IMR-90 (cell line): ENCODE results near the gene FZD7. TPM values are rescaled to one million over a fixed set of nuclear protein-coding genes. Genes with fewer than 3 reads are reported as not detected.

Experiments
- ATAC-seq: fragments of 200-7000 bp; cut with Tn5 transposase; 2 replicates; pipeline ENCODE4 v1.9.1; 2020; ENCODE audit warnings: low read depth, mild to moderate bottlenecking, moderate library complexity
- BruUV-seq: library from RNA; stranded (reverse); fragments of 400-500 nt; replicated peaks from 2 replicates; lab custom pipeline; 2021; lab: Mats Ljungman, UMichigan
- CTCF ChIA-PET: fragments of 300-600 bp; formaldehyde crosslinking; extraction: SDS; loops from one replicate; lab custom pipeline; 2021; ENCODE audit warnings: antibody characterized with exemption; lab: Yijun Ruan, JAX
- POLR2A ChIA-PET: fragments of 300-600 bp; sonication (Branson Sonifier 250); formaldehyde crosslinking; loops from one replicate; lab custom pipeline; 2022; ENCODE audit warnings: antibody characterized with exemption; ENCODE audit not compliant: unreplicated experiment; lab: Charles Lee
- DNase-seq: peaks from one replicate; pipeline ENCODE4 v3.0.0; 2013
- H2AFZ ChIP-seq: replicated peaks from 2 replicates; pipeline ENCODE3; 2013; ENCODE audit warnings: low read length, mild to moderate bottlenecking; ENCODE audit not compliant: poor library complexity
- H2AK5ac ChIP-seq: 2 replicates; pipeline ENCODE4 v1.6.1; 2013; ENCODE audit warnings: low read depth, low read length, inconsistent platforms
- H2AK9ac ChIP-seq: replicated peaks from 2 replicates; pipeline ENCODE3; 2013; ENCODE audit warnings: mild to moderate bottlenecking, low read depth, low read length, moderate library complexity; ENCODE audit not compliant: poor library complexity
- H2BK120ac ChIP-seq: 2 replicates; pipeline ENCODE4 v1.6.1; 2013; ENCODE audit warnings: low read depth, low read length, inconsistent platforms
- H2BK15ac ChIP-seq: 3 replicates; pipeline ENCODE4 v1.6.1; 2013; ENCODE audit warnings: low read depth, low read length, inconsistent platforms
- H2BK20ac ChIP-seq: 2 replicates; pipeline ENCODE4 v1.6.1; 2013; ENCODE audit warnings: low read depth, mild to moderate bottlenecking, inconsistent platforms, low read length, moderate library complexity
- H2BK5ac ChIP-seq: 2 replicates; pipeline ENCODE4 v1.6.1; 2013; ENCODE audit warnings: mild to moderate bottlenecking, low read depth, low read length, inconsistent platforms; ENCODE audit not compliant: poor library complexity, severe bottlenecking
- H3K14ac ChIP-seq: replicated peaks from 2 replicates; pipeline ENCODE4 v1.6.1; 2013; ENCODE audit warnings: low read depth, low read length, inconsistent platforms
- H3K18ac ChIP-seq: 2 replicates; pipeline ENCODE4 v1.6.1; 2013; ENCODE audit warnings: low read depth, low read length, control low read depth
- H3K23ac ChIP-seq: 2 replicates; pipeline ENCODE4 v1.6.1; 2013; ENCODE audit warnings: low read depth, low read length, inconsistent platforms
- H3K27ac ChIP-seq: 2 replicates; pipeline ENCODE4 v1.5.1; 2013; ENCODE audit warnings: mild to moderate bottlenecking, control low read depth, low read length; ENCODE audit not compliant: insufficient read depth
- H3K27me3 ChIP-seq: 2 replicates; pipeline ENCODE4 v1.6.1; 2013; ENCODE audit warnings: low read length; ENCODE audit not compliant: control insufficient read depth, insufficient read depth
- H3K36me3 ChIP-seq: 2 replicates; pipeline ENCODE4 v1.6.1; 2013; ENCODE audit warnings: low read length, mixed read lengths; ENCODE audit not compliant: control insufficient read depth, insufficient read depth
- H3K4ac ChIP-seq: 2 replicates; pipeline ENCODE4 v1.6.1; 2013; ENCODE audit warnings: low read depth, low read length, inconsistent platforms
- H3K4me1 ChIP-seq: 2 replicates; pipeline ENCODE4 v1.6.1; 2013; ENCODE audit warnings: low read length, mixed read lengths; ENCODE audit not compliant: control insufficient read depth, insufficient read depth
- H3K4me2 ChIP-seq: 2 replicates; pipeline ENCODE4 v1.6.1; 2013; ENCODE audit warnings: low read depth, mild to moderate bottlenecking, control low read depth, low read length, moderate library complexity
- H3K4me3 ChIP-seq: 2 replicates; pipeline ENCODE4 v1.5.1; 2013; ENCODE audit warnings: low read depth, mild to moderate bottlenecking, control low read depth, low read length, moderate library complexity; ENCODE audit not compliant: insufficient read depth
- H3K56ac ChIP-seq: 2 replicates; pipeline ENCODE4 v1.6.1; 2013; ENCODE audit warnings: low read length, inconsistent platforms; ENCODE audit not compliant: insufficient read depth; ENCODE audit errors: extremely low read depth
- H3K79me1 ChIP-seq, 2 experiments: 2 replicates each; pipeline ENCODE4 v1.6.1; 2013; ENCODE audit warnings: low read length in 2 of 2, inconsistent platforms in 1 of 2, low read depth in 1 of 2
- H3K9ac ChIP-seq: 2 replicates; pipeline ENCODE4 v1.6.1; 2013; ENCODE audit warnings: low read depth, low read length, control low read depth
- H3K9me1 ChIP-seq: 2 replicates; pipeline ENCODE4 v1.6.1; 2013; ENCODE audit warnings: low read length, inconsistent platforms; ENCODE audit not compliant: insufficient read depth
- H3K9me3 ChIP-seq: 2 replicates; pipeline ENCODE4 v1.6.1; 2013; ENCODE audit warnings: low read length; ENCODE audit not compliant: control insufficient read depth, insufficient read depth
- H4K20me1 ChIP-seq: 2 replicates; pipeline ENCODE4 v1.6.1; 2013; ENCODE audit warnings: low read length, inconsistent platforms; ENCODE audit not compliant: insufficient read depth
- H4K5ac ChIP-seq: 2 replicates; pipeline ENCODE4 v1.6.1; 2013; ENCODE audit warnings: mild to moderate bottlenecking, low read depth, low read length, control low read depth
- H4K8ac ChIP-seq, 2 experiments: 2 replicates each; pipeline ENCODE4 v1.6.1; 2013; ENCODE audit warnings: low read depth in 2 of 2, low read length in 2 of 2, control low read depth in 1 of 2, inconsistent platforms in 1 of 2
- H4K91ac ChIP-seq: 2 replicates; pipeline ENCODE4 v1.6.1; 2013; ENCODE audit warnings: low read depth, low read length, inconsistent platforms; ENCODE audit not compliant: insufficient read depth
- BHLHE40 ChIP-seq: fragments of 150-350 bp; IDR thresholded peaks from 2 replicates; pipeline ENCODE4 v1.6.1; 2016; ENCODE audit warnings: mild to moderate bottlenecking, low read depth, low read length
- CEBPB ChIP-seq: IDR thresholded peaks from 2 replicates; pipeline ENCODE4 v1.6.1; 2012; ENCODE audit warnings: low read depth, low read length, improper control_type of control experiment
- CHD1 ChIP-seq: IDR thresholded peaks from 2 replicates; pipeline ENCODE4 v1.6.1; 2012; ENCODE audit warnings: low read depth, low read length, improper control_type of control experiment
- ELK1 ChIP-seq: fragments of 150-350 bp; IDR thresholded peaks from 2 replicates; pipeline ENCODE4 v1.6.1; 2016; ENCODE audit warnings: low read depth, mild to moderate bottlenecking, low read length, moderate library complexity, borderline replicate concordance
- FOS ChIP-seq: fragments of 150-350 bp; IDR thresholded peaks from 2 replicates; pipeline ENCODE4 v1.6.1; 2016; ENCODE audit warnings: low read depth, low read length
- MAFK ChIP-seq: IDR thresholded peaks from 2 replicates; pipeline ENCODE4 v1.6.1; 2012; ENCODE audit warnings: low read depth, low read length, improper control_type of control experiment
- MAZ ChIP-seq: IDR thresholded peaks from 2 replicates; pipeline ENCODE4 v1.6.1; 2012; ENCODE audit warnings: low read depth, mild to moderate bottlenecking, low read length, improper control_type of control experiment, moderate library complexity, borderline replicate concordance
- MXI1 ChIP-seq: IDR thresholded peaks from 2 replicates; pipeline ENCODE4 v1.6.1; 2012; ENCODE audit warnings: low read depth, mild to moderate bottlenecking, low read length, moderate library complexity, borderline replicate concordance
- NFE2L2 ChIP-seq: fragments of 150-350 bp; IDR thresholded peaks from 2 replicates; pipeline ENCODE4 v1.6.1; 2016; ENCODE audit warnings: low read depth, mild to moderate bottlenecking, low read length
- POLR2A ChIP-seq: IDR thresholded peaks from 2 replicates; pipeline ENCODE4 v1.6.1; 2012; ENCODE audit warnings: mild to moderate bottlenecking, low read depth, low read length
- RAD21 ChIP-seq: IDR thresholded peaks from 2 replicates; pipeline ENCODE4 v1.6.1; 2012; ENCODE audit warnings: low read length, improper control_type of control experiment
- RCOR1 ChIP-seq: IDR thresholded peaks from 2 replicates; pipeline ENCODE4 v1.6.1; 2012; ENCODE audit warnings: mild to moderate bottlenecking, low read length, improper control_type of control experiment; ENCODE audit not compliant: insufficient replicate concordance
- RFX5 ChIP-seq: IDR thresholded peaks from 2 replicates; pipeline ENCODE4 v1.8.0; 2012; ENCODE audit warnings: low read depth, mild to moderate bottlenecking, low read length, moderate library complexity
- SMC3 ChIP-seq: fragments of 150-350 bp; IDR thresholded peaks from 2 replicates; pipeline ENCODE4 v1.6.1; 2016; ENCODE audit warnings: low read depth, mild to moderate bottlenecking, antibody characterized with exemption, low read length, moderate library complexity
- USF2 ChIP-seq: fragments of 150-350 bp; IDR thresholded peaks from 2 replicates; pipeline ENCODE4 v1.6.1; 2017; ENCODE audit warnings: mild to moderate bottlenecking, antibody characterized with exemption, low read length, low read depth
- dilution Hi-C: fragments of 300-500 bp; cut with HindIII; formaldehyde crosslinking; loops from one replicate; pipeline ENCODE4 v1.14.3; 2018; ENCODE audit warnings: low sequenced_read_pairs; ENCODE audit not compliant: unreplicated experiment
- in situ Hi-C: fragments of 300-500 bp; cut with MboI; formaldehyde crosslinking; loops from 3 replicates; pipeline ENCODE4 v1.14.3; 2019; ENCODE audit warnings: low sequenced_read_pairs, inconsistent platforms, mixed read lengths
- intact Hi-C: fragments of 100-400 bp; cut with micrococcal nuclease; formaldehyde crosslinking; loops from 2 replicates; pipeline ENCODE4 v1.10.0; 2022
- polyA plus RNA-seq, 3 experiments: library from polyadenylated mRNA; depleted of rRNA; stranded (reverse); fragments of >200 nt; gene quantifications; 2 replicates each; pipeline ENCODE4 v1.2.3, GENCODE V29; 2012; ENCODE audit warnings: low replicate concordance in 1 of 3
- total RNA-seq: library from RNA; depleted of rRNA; stranded (reverse); fragments of >200 nt; gene quantifications from 2 replicates; pipeline ENCODE4 v1.2.3, GENCODE V29; 2012
- TF ChIP-seq, protein P1 (sequence below): conservative IDR thresholded peaks from 2 replicates; pipeline ENCODE4 v1.5.1; 2012; ENCODE audit warnings: mild to moderate bottlenecking, low read depth, low read length, improper control_type of control experiment

FZD7 gene
- total and polyA plus RNA-seq, 2 of the 4 experiments (the other 2 are of a cell fraction), result 62.4 to 90.9 TPM

DNA sequence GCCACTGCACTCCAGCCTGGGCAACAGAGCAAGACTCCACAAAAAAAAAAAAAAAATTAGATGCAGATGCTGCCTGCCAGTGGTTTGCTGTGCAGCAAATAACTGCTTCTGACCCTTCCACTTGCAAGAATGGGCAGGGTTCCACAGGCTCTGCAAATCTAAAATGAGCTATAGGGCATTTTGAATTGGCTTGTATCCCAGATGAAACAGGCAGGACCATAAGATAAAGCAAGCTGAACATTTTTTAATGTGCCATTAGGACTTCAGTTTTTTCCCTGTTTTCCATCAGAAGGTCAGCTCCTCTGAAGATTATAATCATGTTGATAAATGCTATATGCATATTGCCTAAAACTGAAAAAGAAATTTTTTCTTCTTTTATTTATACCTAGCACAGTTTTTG lies 15.7 kb upstream of the FZD7 start:
- H2AFZ ChIP-seq, result no peak overlapping the region
- H2BK15ac ChIP-seq, result no peak overlapping the region
- in situ Hi-C loops, result no loop called here
- H4K20me1 ChIP-seq, result no peaks in the 10 kb centered on the region
- no peak overlapping the region for H2BK120ac ChIP-seq
- H3K56ac ChIP-seq, result no peak overlapping the region
- no peak overlapping the region for H4K91ac ChIP-seq
- TF ChIP-seq, protein P1, sequence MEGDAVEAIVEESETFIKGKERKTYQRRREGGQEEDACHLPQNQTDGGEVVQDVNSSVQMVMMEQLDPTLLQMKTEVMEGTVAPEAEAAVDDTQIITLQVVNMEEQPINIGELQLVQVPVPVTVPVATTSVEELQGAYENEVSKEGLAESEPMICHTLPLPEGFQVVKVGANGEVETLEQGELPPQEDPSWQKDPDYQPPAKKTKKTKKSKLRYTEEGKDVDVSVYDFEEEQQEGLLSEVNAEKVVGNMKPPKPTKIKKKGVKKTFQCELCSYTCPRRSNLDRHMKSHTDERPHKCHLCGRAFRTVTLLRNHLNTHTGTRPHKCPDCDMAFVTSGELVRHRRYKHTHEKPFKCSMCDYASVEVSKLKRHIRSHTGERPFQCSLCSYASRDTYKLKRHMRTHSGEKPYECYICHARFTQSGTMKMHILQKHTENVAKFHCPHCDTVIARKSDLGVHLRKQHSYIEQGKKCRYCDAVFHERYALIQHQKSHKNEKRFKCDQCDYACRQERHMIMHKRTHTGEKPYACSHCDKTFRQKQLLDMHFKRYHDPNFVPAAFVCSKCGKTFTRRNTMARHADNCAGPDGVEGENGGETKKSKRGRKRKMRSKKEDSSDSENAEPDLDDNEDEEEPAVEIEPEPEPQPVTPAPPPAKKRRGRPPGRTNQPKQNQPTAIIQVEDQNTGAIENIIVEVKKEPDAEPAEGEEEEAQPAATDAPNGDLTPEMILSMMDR, result no peak
- no peak for TF ChIP-seq MAZ
- no peak for TF ChIP-seq BHLHE40
- no peak for TF ChIP-seq CEBPB
- TF ChIP-seq USF2, result no peak
- no peak for TF ChIP-seq RAD21
- TF ChIP-seq MAFK, result no peak
- TF ChIP-seq ELK1, result no peak
- TF ChIP-seq CHD1, result no peak
- no peak for TF ChIP-seq NFE2L2
- TF ChIP-seq RFX5, result no peak
- TF ChIP-seq MXI1, result no peak
- no peak for TF ChIP-seq SMC3
- no peak for TF ChIP-seq FOS
- TF ChIP-seq POLR2A, result no peak
- TF ChIP-seq RCOR1, result no peak
- no peak overlapping the region for H3K4ac ChIP-seq
- no peak overlapping the region for H2BK20ac ChIP-seq
- H3K9ac ChIP-seq, result no peak overlapping the region
- CTCF ChIA-PET, result interaction anchor here (0.7 to 1.1 kb wide), 2 partner anchors 13 to 71 kb away, joined by 3 read pairs; no protein-coding TSS in a partner anchor
- H3K9me3 ChIP-seq, result no peaks in the 10 kb centered on the region
- dilution Hi-C loops, result no loop called here
- H3K4me2 ChIP-seq, result no peak overlapping the region
- no peak overlapping the region for H3K18ac ChIP-seq
- H3K36me3 ChIP-seq, result no peaks in the 10 kb centered on the region
- H3K23ac ChIP-seq, result no peak overlapping the region
- H2BK5ac ChIP-seq, result no peak overlapping the region
- DNase-seq (no peak), ATAC-seq (no peak)
- H2AK9ac ChIP-seq, result no peak overlapping the region
- H3K4me3 ChIP-seq, result no peak overlapping the region
- no peak overlapping the region for H4K5ac ChIP-seq
- H3K27ac ChIP-seq, result no peak overlapping the region
- BruUV-seq, result no TSS peak
- POLR2A ChIA-PET, result no interaction called here
- no peaks in the 10 kb centered on the region for H3K27me3 ChIP-seq
- H3K4me1 ChIP-seq, result peaks cover 10% of the 10 kb centered on the region
- H2AK5ac ChIP-seq, result no peak overlapping the region
- intact Hi-C loops, result no loop called here
- no peak overlapping the region for H4K8ac ChIP-seq
- peaks cover 3% of the 10 kb centered on the region; the same call in 1 of the 2 replicates for H3K9me1 ChIP-seq
- H3K79me1 ChIP-seq, result no peaks in the 10 kb centered on the region
- no peak overlapping the region for H3K14ac ChIP-seq
